Left hindlimb (tissue), 1 donor: ENCODE measurements around the gene TMEM92.
"Not testable (repeated sequence)": the region's sequence is repeated elsewhere in the genome, so short reads cannot be mapped to it uniquely, and the experiment has no call there.

Source experiments
- DNase-seq: peaks from one replicate; pipeline ENCODE4 v3.0.0-alpha.2; 2018

The TMEM92 gene

GRCh38 chr17:50276588-50277356, 2.5 kb downstream of the TMEM92 start:
- DNase-seq = no peak

- DNase-seq = no peak
Measured at GRCh38 chr17:50277357-50277754, 3.1 kb downstream of the TMEM92 start.

GRCh38 chr17:50278526-50279180, 4.4 kb downstream of the TMEM92 start:
- no peak for DNase-seq

- DNase-seq = no peak
Measured at GRCh38 chr17:50279181-50279526, 4.9 kb downstream of the TMEM92 start.

- DNase-seq = no peak
Measured at GRCh38 chr17:50279639-50280038, 5.4 kb downstream of the TMEM92 start.

GRCh38 chr17:50280068-50280467, 5.8 kb downstream of the TMEM92 start:
- no peak for DNase-seq

GRCh38 chr17:50280801-50281441, 6.7 kb downstream of the TMEM92 start:
- no peak for DNase-seq

GRCh38 chr17:50281739-50282401, 7.6 kb downstream of the TMEM92 start:
- DNase-seq = no peak

GRCh38 chr17:50283246-50283645, 9.0 kb downstream of the TMEM92 start:
- DNase-seq = no peak

GRCh38 chr17:50283714-50284113, 9.4 kb downstream of the TMEM92 start:
- no peak for DNase-seq

- no peak for DNase-seq
Measured at GRCh38 chr17:50285941-50286340, 11.7 kb downstream of the TMEM92 start.

- DNase-seq = not testable (repeated sequence)
Measured at GRCh38 chr17:50287302-50287701, 13.0 kb downstream of the TMEM92 start.

- no peak for DNase-seq
Measured at GRCh38 chr17:50288306-50288705, 14.0 kb downstream of the TMEM92 start.

- DNase-seq = no peak
Measured at GRCh38 chr17:50289278-50289677, 15.0 kb downstream of the TMEM92 start.

GRCh38 chr17:50289991-50290702, 15.9 kb downstream of the TMEM92 start:
- peak; percentile 84 for DNase-seq

- no peak for DNase-seq
Measured at GRCh38 chr17:50290933-50291332, 16.7 kb downstream of the TMEM92 start.

GRCh38 chr17:50292465-50292864, 18.2 kb downstream of the TMEM92 start:
- no peak for DNase-seq

- DNase-seq = no peak
Measured at GRCh38 chr17:50295021-50295420, 20.8 kb downstream of the TMEM92 start.

- DNase-seq = peak; percentile 75
Measured at GRCh38 chr17:50297407-50297865, 23.2 kb downstream of the TMEM92 start.

- DNase-seq = no peak
Measured at GRCh38 chr17:50298018-50298417, 23.8 kb downstream of the TMEM92 start.

- no peak for DNase-seq
Measured at GRCh38 chr17:50299776-50300175, 25.5 kb downstream of the TMEM92 start.

GRCh38 chr17:50300824-50301223, 26.6 kb downstream of the TMEM92 start:
- not testable (repeated sequence) for DNase-seq
